Measurements from ENCODE around the gene NTF3.

NTF3 gene

DNA sequence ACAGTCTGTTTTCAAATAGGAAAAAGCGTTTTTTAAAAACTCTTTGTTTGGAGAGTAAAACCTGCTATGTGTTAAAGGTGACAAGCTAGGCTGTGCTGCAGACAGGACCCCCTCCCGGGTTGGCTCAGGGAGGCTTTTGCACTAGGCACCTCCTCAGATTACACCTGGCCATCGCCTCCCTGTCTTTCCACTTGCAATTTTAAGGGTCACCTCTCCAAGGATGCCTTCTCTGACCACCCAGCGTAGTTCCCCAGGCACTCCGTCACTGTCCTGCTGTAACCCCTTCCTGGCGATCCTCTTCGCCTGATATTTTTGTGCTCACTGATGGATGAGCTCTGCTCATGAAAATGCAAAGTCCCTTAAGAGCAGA, 80.7 kb downstream of the NTF3 start:
- no peak overlapping the region for H3K4me3 ChIP-seq (replicated peaks in 1 of 2; ENCODE audit: low read depth in 2 of 2, low read length in 2 of 2)
- DNase-seq (ENCODE audit: low read depth in 2 of 2): no peak
- TF ChIP-seq, protein P1, sequence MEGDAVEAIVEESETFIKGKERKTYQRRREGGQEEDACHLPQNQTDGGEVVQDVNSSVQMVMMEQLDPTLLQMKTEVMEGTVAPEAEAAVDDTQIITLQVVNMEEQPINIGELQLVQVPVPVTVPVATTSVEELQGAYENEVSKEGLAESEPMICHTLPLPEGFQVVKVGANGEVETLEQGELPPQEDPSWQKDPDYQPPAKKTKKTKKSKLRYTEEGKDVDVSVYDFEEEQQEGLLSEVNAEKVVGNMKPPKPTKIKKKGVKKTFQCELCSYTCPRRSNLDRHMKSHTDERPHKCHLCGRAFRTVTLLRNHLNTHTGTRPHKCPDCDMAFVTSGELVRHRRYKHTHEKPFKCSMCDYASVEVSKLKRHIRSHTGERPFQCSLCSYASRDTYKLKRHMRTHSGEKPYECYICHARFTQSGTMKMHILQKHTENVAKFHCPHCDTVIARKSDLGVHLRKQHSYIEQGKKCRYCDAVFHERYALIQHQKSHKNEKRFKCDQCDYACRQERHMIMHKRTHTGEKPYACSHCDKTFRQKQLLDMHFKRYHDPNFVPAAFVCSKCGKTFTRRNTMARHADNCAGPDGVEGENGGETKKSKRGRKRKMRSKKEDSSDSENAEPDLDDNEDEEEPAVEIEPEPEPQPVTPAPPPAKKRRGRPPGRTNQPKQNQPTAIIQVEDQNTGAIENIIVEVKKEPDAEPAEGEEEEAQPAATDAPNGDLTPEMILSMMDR (IDR thresholded peaks at IDR 0.05; ENCODE audit: low read depth, low read length): no peak

DNA sequence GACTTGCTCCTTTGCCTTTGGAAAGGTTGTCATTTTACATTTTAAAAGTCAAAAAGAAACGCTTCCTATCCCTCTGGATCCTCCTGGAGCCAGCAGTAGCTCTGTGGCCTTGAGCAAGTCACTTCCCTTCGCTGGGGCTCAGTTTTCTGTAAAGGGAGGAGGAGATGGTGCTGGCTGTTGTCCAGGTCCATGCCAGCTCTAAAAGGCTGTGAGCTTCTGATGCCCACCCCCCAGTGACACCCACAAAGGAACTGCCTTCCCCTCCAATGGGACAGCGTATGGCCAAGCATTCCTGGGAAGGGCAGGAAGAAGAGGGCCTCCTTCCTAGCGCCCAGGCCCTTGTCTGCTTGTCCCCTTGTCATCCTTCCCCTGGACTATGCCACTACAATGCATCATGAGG, 81.5 kb downstream of the NTF3 start:
- no peak for DNase-seq (ENCODE audit: low read depth in 2 of 2)
- TF ChIP-seq, protein P1 (IDR thresholded peaks at IDR 0.05; ENCODE audit: low read depth, low read length): no peak
- H3K4me3 ChIP-seq (replicated peaks in 1 of 2; ENCODE audit: low read depth in 2 of 2, low read length in 2 of 2): no peak overlapping the region

DNA sequence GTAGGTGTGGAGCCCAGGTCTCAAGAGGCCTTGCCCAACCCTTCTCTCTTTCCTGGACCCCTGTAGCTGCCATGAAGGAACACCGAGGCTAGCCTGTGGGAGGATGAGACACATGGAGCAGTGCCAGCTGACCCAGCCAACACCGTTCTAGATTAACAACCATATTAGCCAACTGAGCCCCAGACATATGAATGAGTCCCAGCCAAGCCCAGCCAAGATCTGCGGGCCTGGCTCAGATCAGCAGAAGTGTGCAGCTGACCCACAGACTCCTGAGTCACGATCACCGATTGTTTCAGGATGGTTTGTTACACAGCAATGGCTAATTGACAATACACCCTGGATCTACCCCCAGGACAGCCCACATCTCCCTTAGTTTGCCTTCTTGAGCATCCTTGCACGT, 82.1 kb downstream of the NTF3 start:
- TF ChIP-seq, protein P1 (IDR thresholded peaks at IDR 0.05; ENCODE audit: low read depth, low read length): no peak
- no peak for DNase-seq (ENCODE audit: low read depth in 2 of 2)
- no peak overlapping the region for H3K4me3 ChIP-seq (replicated peaks in 1 of 2; ENCODE audit: low read depth in 2 of 2, low read length in 2 of 2)

- no peak for DNase-seq (ENCODE audit: low read depth in 2 of 2)
- TF ChIP-seq, protein P1 (IDR thresholded peaks at IDR 0.05; ENCODE audit: low read depth, low read length): no peak
Measured at GRCh38 chr12:5514545-5514944, 82.6 kb downstream of the NTF3 start.

GRCh38 chr12:5515458-5515857, 83.5 kb downstream of the NTF3 start:
- TF ChIP-seq, protein P1 (IDR thresholded peaks at IDR 0.05; ENCODE audit: low read depth, low read length): no peak
- DNase-seq (ENCODE audit: low read depth in 2 of 2): no peak
- no peak overlapping the region for H3K4me3 ChIP-seq (replicated peaks in 1 of 2; ENCODE audit: low read depth in 2 of 2, low read length in 2 of 2)

More at GRCh38 chr12:5514545-5514944, 82.6 kb downstream of the NTF3 start:
- H3K4me3 ChIP-seq (replicated peaks in 1 of 2; ENCODE audit: low read depth in 2 of 2, low read length in 2 of 2): no peak overlapping the region

- H3K4me3 ChIP-seq (replicated peaks in 1 of 2; ENCODE audit: low read depth in 2 of 2, low read length in 2 of 2): no peak overlapping the region
- TF ChIP-seq, protein P1 (IDR thresholded peaks at IDR 0.05; ENCODE audit: low read depth, low read length): no peak
- DNase-seq (ENCODE audit: low read depth in 2 of 2): no peak
Measured at GRCh38 chr12:5516371-5517241, 84.7 kb downstream of the NTF3 start.
